HG03520 (cell line): ENCODE measurements around the gene OBSL1.
A peak's percentile ranks its signal among the peaks of the same experiment; 100 is the strongest.

Source experiments
- ATAC-seq: cut with Tn5 transposase; IDR thresholded peaks from one replicate; pipeline ENCODE4 v1.9.1; 2021; ENCODE audit warnings: mild to moderate bottlenecking, moderate library complexity; ENCODE audit not compliant: unreplicated experiment

The OBSL1 gene

DNA sequence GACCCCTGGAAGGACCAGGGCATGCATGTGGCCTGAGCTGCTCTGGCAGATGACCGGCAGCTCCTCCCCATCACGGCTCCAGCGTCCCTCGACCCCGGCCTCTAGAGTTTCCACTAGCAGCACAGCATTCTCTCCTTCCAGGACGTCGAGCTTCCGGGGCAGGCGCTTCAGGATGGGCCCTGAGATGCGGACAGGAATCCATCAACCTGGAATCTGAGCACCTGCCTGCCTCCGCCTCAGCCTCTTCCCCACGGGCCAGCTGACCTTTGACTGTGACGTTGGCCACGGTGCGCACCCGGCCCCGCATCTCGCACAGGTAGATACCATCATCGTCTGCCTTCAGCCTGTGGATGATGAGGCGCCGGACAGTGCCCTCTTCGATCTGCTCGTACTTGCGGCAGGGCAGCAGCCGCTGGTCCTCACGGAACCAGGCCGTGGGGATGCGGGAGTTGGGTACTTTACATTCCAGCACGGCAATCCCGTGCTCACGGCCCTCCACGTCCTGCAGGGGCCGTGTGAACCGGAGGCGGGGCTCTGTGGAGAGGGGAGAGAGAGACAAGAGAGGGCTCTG lies 3.5 kb downstream of the OBSL1 start:
- no peak for ATAC-seq

DNA sequence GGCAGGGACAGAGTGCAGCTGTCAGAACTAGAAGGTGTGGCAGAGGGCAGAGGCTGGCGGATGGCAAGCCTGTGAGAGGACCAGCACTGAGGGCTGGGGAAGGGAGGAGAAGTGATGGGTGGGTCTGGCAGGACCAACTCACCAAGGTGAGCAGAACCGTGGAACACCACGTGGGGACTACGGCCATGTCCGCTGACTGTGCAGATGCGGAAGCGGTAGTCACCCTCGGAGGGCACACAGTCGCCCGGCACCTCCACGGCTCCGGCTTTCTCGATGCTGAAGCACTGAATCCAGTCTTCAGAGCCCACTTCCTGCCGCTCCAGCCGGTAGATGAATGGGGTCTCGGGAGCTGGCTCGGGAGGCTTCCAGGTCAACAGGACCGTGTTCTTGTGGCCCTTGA lies 4.2 kb downstream of the OBSL1 start:
- ATAC-seq: no peak

- ATAC-seq: no peak
Measured at GRCh38 chr2:219566640-219567039, 4.7 kb downstream of the OBSL1 start.

- no peak for ATAC-seq
Measured at GRCh38 chr2:219565130-219566080, 5.9 kb downstream of the OBSL1 start.

GRCh38 chr2:219563271-219563928 lies 7.9 kb downstream of the OBSL1 start:
- no peak for ATAC-seq

DNA sequence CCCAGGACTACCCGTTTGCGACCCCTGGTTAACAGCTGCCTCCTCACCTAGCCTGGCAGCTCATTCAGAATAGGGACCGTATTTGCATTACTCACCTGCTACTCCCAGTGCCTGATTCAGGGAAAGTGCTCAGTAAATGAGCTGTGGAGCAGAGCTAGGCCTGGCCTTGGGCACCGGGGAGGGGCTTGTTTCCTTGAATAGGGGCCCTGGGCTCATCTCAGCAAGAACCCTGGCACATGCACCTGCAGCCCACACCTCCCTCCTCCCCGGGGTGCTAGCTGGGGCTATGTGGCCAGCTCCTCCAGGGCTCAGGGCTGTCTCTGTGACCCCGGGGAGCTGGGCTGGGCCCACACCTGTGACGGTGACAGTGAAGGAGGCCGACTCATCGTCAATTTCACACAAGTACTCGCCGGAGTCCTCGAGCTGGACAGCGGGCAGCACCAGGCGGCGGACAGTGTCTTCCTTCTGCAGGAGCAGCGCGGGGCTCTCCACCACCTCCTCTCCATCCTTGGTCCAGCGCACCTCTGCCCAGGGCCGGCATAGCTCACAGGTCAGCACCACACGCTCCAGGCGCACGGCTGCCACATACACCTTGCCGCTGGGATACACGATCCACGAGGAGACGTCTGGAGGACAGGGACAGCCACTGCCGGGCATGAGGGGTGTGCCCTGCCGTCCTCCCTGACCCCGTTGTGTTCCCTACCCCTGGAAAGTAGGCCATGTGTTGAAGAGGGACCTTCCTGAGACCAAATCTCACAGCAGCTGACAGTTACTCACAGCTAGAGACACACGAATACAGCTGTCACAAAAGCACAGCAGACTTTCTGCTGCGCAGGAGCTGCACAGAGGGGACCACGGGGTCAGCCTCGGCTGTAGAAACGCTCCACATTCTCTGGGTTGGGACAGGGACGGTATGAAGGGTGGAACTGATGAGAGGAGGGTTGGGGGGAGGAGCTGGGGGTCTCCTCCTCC lies 9.0 kb downstream of the OBSL1 start:
- ATAC-seq: no peak

- no peak for ATAC-seq
Measured at GRCh38 chr2:219561179-219562048, 9.9 kb downstream of the OBSL1 start.

- ATAC-seq: no peak
Measured at GRCh38 chr2:219560893-219561178, 10.5 kb downstream of the OBSL1 start.

GRCh38 chr2:219560037-219560892 lies 11.1 kb downstream of the OBSL1 start:
- ATAC-seq: peak; percentile 55

DNA sequence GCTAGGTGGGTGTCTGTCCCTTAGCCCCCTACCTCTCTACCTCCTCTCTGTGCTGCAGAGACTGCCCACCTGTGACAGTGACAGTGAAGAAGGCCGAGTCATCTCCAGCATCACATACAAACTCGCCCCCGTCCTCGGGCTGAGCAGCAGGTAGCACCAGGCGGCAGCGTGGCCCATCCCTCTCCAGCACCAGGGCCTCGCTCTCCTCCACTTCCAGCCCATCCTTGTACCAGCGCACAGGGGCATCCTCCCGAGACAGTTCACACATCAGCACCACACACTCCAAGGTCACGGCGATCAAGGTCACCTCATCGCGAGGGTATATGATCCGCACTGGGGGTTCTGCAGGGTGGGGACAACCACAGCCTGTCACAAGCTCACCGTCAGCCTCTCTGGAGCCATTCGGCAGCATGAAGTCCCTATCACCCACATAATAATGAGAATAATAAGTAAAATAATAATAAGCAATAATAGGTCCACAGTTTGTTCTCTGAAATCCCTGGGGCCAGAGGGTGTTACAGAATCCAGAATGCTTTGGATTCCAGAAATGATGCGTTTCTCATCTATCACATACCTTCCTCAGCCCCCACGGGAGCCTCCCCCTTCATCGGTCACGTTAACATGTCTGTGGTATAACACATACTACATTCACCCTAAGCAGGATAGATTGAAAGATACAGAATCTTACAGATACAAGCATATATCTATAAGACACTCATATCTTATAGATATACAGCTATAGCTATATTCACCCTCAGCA lies 12.0 kb downstream of the OBSL1 start:
- no peak for ATAC-seq

- no peak for ATAC-seq
Measured at GRCh38 chr2:219557791-219558785, 13.3 kb downstream of the OBSL1 start.

DNA sequence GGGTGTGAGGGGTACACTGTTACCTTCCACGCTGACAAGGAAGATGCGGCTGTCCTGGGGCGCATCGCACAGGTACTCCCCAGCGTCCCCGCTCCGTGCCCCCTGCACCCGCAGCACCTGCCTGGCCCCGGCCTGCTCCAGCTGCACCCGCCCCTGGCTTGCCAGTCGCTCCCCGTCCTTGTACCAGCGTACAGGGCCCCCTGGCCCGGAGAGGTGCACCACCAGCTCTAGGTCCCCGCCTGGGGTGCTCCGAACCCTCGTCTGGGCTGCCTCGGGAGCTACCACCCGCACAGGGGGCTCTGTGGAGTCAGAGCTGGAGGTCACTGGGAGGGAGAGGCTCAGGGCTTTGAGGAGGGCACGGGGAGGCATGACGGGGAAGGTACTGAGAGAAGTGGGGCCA lies 14.0 kb downstream of the OBSL1 start:
- ATAC-seq: no peak

- ATAC-seq: no peak
Measured at GRCh38 chr2:219556413-219556812, 14.9 kb downstream of the OBSL1 start.

DNA sequence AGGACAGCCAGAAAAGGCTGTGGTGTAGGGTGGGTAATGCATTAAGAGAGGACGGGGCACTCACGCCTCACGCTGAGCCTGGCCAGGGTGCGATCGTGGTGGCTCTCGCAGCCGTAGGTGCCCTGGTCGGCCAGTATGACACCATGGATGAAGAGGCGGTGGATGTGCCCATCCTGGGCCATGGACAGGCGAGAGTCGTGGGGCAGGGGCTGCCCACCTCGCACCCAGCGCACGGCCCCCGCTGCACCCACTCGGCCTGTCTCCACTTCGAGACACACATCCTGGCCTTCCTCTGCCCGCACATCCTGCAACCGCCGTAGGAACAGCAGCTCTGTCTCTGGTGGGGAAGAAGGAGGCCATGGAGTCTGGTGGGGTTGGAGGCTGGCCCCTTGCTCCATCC lies 15.4 kb downstream of the OBSL1 start:
- ATAC-seq: no peak

- no peak for ATAC-seq
Measured at GRCh38 chr2:219554350-219554749, 17.0 kb downstream of the OBSL1 start.

GRCh38 chr2:219553463-219553963 lies 17.8 kb downstream of the OBSL1 start:
- no peak for ATAC-seq

GRCh38 chr2:219553168-219553417 lies 18.2 kb downstream of the OBSL1 start:
- ATAC-seq: no peak
